ENCODE data around the gene PAX1. TPM values are rescaled to one million over a fixed set of nuclear protein-coding genes. Genes with fewer than 3 reads are reported as not detected.

PAX1 gene
- total and polyA plus RNA-seq, 4 experiments from 2014 or later = not detected

DNA sequence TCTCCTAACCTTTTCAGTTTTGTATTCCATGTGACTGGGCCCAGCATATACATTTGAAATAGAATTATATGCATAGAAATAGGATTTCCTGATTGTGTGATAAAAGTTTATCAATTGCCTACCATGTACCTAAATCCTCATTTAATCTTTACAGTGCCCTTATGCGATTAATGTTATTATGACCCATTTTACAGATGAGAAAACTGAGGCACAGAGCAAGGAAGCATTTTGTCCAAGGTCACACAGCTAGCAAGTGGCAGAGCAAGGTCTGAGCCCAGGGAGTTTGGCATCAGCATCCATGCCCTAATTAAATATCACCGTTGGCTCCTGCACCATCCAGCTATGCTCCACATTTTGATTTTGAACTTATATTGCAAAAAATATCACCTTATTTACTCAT lies 28.2 kb upstream of the PAX1 start:
- peaks cover 0 to 8% (median under 1%) of the 10 kb centered on the region in 8 donors for H3K9me3 Mint-ChIP-seq
- no peak overlapping the region for H3K4me3 Mint-ChIP-seq
- no peaks in the 10 kb centered on the region for H3K4me1 Mint-ChIP-seq
- Histone ChIP-seq H3K27me3 (ENCODE audit: insufficient read depth, low read length) (no peaks in the 10 kb centered on the region), H3K4me3 (ENCODE audit: low read length in 2 of 2) (no peak overlapping the region), H3K27ac (ENCODE audit: low read depth, low read length) (no peak overlapping the region), H3K36me3 (ENCODE audit: insufficient read depth, low read length) (no peaks in the 10 kb centered on the region), H3K9me3 (ENCODE audit: control insufficient read depth in 1 of 2, low read length in 2 of 2) (no peaks in the 10 kb centered on the region), H3K4me1 (ENCODE audit: insufficient read depth, low read length) (no peaks in the 10 kb centered on the region)
- H3K27me3 Mint-ChIP-seq = peaks cover 3% of the 10 kb centered on the region in 2 donors
- H3K27ac Mint-ChIP-seq = no peak overlapping the region
- CTCF ChIA-PET (ENCODE audit: partially characterized antibody) = no interaction called here
- intact Hi-C loops (cut with micrococcal nuclease) = no loop called here
- POLR2A ChIA-PET (ENCODE audit: partially characterized antibody) = no interaction called here
- no peak for DNase-seq
- H3K36me3 Mint-ChIP-seq = no peaks in the 10 kb centered on the region

DNA sequence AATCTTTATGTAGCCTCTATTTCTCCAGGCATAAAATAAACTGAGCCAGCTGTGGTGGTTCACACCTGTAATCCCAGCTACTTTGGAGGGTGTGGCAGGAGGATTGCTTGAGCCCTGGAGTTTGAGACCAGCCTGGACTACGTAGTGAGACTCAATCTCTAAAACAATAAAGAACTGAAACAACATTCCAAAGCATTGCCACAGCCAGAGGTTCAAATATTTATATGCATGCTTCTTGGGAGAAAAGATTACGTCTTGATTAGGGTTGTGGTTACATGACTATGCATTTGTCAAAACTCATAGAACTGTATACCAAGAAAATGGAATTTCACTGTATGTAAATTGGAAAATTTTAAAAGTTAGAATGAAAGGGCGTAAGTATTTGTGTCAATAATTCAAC lies 27.7 kb upstream of the PAX1 start:
- Histone ChIP-seq H3K4me1 (ENCODE audit: insufficient read depth, low read length) (no peaks in the 10 kb centered on the region), H3K36me3 (ENCODE audit: insufficient read depth, low read length) (no peaks in the 10 kb centered on the region), H3K4me3 (ENCODE audit: low read length in 2 of 2) (no peak overlapping the region), H3K27ac (ENCODE audit: low read depth, low read length) (no peak overlapping the region), H3K9me3 (ENCODE audit: control insufficient read depth in 1 of 2, low read length in 2 of 2) (no peaks in the 10 kb centered on the region), H3K27me3 (ENCODE audit: insufficient read depth, low read length) (no peaks in the 10 kb centered on the region)
- DNase-seq = no peak
- peaks cover 0 to 10% (median under 1%) of the 10 kb centered on the region in 8 donors for H3K9me3 Mint-ChIP-seq
- H3K4me1 Mint-ChIP-seq = no peaks in the 10 kb centered on the region
- H3K36me3 Mint-ChIP-seq = no peaks in the 10 kb centered on the region
- H3K27me3 Mint-ChIP-seq = peaks cover 2% of the 10 kb centered on the region in 2 donors
- H3K4me3 Mint-ChIP-seq = no peak overlapping the region
- POLR2A ChIA-PET (ENCODE audit: partially characterized antibody) = no interaction called here
- intact Hi-C loops (cut with micrococcal nuclease) = no loop called here
- CTCF ChIA-PET (ENCODE audit: partially characterized antibody) = no interaction called here
- H3K27ac Mint-ChIP-seq = no peak overlapping the region

DNA sequence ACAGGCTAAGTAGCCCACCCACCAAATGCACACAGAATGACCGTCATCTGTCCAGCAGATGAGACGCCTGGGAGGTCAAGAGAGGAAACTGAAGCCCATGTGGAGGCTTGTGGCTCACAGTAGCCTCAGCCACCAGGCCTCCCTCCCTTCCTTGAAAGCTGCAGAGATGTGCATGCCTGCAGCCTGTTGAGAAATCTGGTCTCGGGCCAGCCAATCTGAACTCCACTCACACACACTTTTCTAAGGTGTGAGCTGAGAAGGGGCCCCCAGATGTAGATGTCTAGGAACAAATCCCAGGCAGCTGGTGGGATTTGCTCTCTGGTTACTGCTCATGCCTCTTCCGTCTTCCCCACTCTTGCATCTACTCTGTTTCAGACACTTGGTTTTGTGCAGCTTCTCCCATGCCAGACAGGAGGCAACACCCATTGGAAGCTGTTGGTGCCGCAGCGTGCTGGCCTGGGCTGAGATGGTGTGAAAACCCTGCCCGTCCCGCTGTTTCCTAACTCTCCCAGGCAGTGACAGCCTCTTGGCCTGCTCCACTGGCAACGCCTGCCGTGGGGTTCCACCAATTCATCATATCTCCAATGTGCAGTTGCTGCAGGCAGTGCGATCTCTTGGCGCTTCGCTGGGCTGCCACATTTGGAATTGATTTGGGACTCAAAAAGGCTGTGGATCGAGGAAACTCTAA lies 24.1 kb upstream of the PAX1 start:
- H3K27me3 ChIP-seq (ENCODE audit: insufficient read depth, low read length) = no peaks in the 10 kb centered on the region
- no peaks in the 10 kb centered on the region for H3K9me3 ChIP-seq (ENCODE audit: control insufficient read depth in 1 of 2, low read length in 2 of 2)
- no peak overlapping the region for H3K27ac Mint-ChIP-seq
- H3K36me3 ChIP-seq (ENCODE audit: insufficient read depth, low read length) = no peaks in the 10 kb centered on the region
- no peaks in the 10 kb centered on the region for H3K27me3 Mint-ChIP-seq
- no peak overlapping the region for H3K4me3 ChIP-seq (ENCODE audit: low read length in 2 of 2)
- H3K4me1 ChIP-seq (ENCODE audit: insufficient read depth, low read length) = no peaks in the 10 kb centered on the region
- intact Hi-C loops (cut with micrococcal nuclease) = no loop called here
- ChIA-PET POLR2A (ENCODE audit: partially characterized antibody) (no interaction called here), CTCF (ENCODE audit: partially characterized antibody) (no interaction called here)
- DNase-seq = no peak
- H3K36me3 Mint-ChIP-seq = no peaks in the 10 kb centered on the region
- H3K4me3 Mint-ChIP-seq = no peak overlapping the region
- H3K9me3 Mint-ChIP-seq = peaks cover 0 to 2% (median 0%) of the 10 kb centered on the region in 8 donors
- H3K4me1 Mint-ChIP-seq = no peaks in the 10 kb centered on the region
- H3K27ac ChIP-seq (ENCODE audit: low read depth, low read length) = no peak overlapping the region

DNA sequence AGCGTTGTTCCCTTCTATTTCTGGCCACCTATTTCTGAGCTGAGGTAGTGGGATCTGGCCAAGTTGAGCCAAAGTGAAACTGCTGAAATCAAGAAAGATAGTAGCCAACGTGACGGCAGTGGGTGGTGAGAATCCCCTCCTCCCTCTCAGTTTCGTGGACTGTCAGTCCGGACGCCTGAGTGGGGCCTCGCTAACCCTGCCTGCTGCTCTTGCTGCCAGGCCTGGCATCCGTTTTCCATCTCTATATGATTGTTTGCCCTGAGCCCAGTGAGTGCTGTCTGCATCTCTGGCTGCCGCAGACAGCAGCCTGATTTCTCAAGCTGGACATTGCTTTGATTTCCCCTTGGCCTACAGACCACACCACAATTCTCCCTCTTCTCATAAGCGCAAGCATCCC lies 23.5 kb upstream of the PAX1 start:
- Mint-ChIP-seq H3K9me3 (peaks cover 0 to 2% (median 0%) of the 10 kb centered on the region in 8 donors), H3K27ac (no peak overlapping the region), H3K4me1 (no peaks in the 10 kb centered on the region), H3K36me3 (no peaks in the 10 kb centered on the region), H3K27me3 (peaks cover 0 to under 1% of the 10 kb centered on the region in 2 donors), H3K4me3 (no peak overlapping the region)
- Histone ChIP-seq H3K36me3 (ENCODE audit: insufficient read depth, low read length) (no peaks in the 10 kb centered on the region), H3K27ac (ENCODE audit: low read depth, low read length) (no peak overlapping the region), H3K4me1 (ENCODE audit: insufficient read depth, low read length) (no peaks in the 10 kb centered on the region), H3K4me3 (ENCODE audit: low read length in 2 of 2) (no peak overlapping the region), H3K27me3 (ENCODE audit: insufficient read depth, low read length) (no peaks in the 10 kb centered on the region), H3K9me3 (ENCODE audit: control insufficient read depth in 1 of 2, low read length in 2 of 2) (no peaks in the 10 kb centered on the region)
- intact Hi-C loops (cut with micrococcal nuclease) = no loop called here
- ChIA-PET CTCF (ENCODE audit: partially characterized antibody) (no interaction called here), POLR2A (ENCODE audit: partially characterized antibody) (no interaction called here)
- DNase-seq = no peak

DNA sequence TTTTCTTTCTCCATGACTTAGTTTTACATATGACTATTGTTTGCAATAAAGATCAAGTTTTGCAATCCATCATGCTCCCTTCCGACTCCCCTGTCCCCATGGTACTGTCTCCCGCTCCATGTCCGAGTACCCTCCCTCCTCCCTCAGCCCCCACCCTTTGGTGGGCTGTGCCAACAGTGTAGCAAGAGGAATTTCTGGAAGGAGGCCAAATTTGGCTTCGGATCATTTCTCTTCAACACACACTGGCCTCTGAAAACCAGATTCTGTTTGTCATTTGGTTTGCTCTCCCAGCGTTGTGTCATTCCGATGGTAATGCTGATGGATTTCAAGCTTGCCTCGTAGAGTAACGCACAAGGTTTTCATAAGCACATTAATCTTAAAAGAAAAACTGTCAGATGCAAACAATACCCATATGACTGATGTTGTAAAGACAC lies 22.9 kb upstream of the PAX1 start:
- Mint-ChIP-seq H3K27me3 (peaks cover 0 to 2% of the 10 kb centered on the region in 2 donors), H3K36me3 (no peaks in the 10 kb centered on the region), H3K4me1 (no peaks in the 10 kb centered on the region), H3K27ac (no peak overlapping the region), H3K4me3 (no peak overlapping the region), H3K9me3 (peaks cover 0 to 2% (median 0%) of the 10 kb centered on the region in 8 donors)
- no peak overlapping the region for H3K27ac ChIP-seq (ENCODE audit: low read depth, low read length)
- H3K27me3 ChIP-seq (ENCODE audit: insufficient read depth, low read length) = no peaks in the 10 kb centered on the region
- ChIA-PET POLR2A (ENCODE audit: partially characterized antibody) (no interaction called here), CTCF (ENCODE audit: partially characterized antibody) (no interaction called here)
- intact Hi-C loops (cut with micrococcal nuclease) = no loop called here
- H3K4me1 ChIP-seq (ENCODE audit: insufficient read depth, low read length) = no peaks in the 10 kb centered on the region
- no peak overlapping the region for H3K4me3 ChIP-seq (ENCODE audit: low read length in 2 of 2)
- DNase-seq = no peak
- H3K36me3 ChIP-seq (ENCODE audit: insufficient read depth, low read length) = no peaks in the 10 kb centered on the region
- H3K9me3 ChIP-seq (ENCODE audit: control insufficient read depth in 1 of 2, low read length in 2 of 2) = no peaks in the 10 kb centered on the region

DNA sequence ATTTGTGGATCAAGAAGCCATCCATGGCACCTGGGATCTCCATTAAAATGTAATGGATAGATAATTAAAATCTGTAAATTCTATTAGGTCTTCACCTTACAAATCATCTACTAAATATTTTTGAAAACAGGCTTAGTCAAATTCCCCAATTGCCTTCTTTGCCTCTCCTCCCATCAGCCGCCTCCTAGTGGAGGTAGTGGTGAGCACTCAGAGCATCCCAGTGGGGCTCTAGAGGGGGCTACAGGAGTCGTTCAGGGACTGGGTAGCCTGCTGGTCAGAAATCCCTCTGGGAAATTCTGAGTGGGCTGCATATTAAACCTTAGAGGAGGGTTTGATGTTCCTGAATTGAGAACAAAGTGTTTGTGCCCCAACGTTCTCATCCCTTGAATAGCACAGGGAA lies 20.8 kb upstream of the PAX1 start:
- Histone ChIP-seq H3K27me3 (ENCODE audit: insufficient read depth, low read length) (no peaks in the 10 kb centered on the region), H3K4me1 (ENCODE audit: insufficient read depth, low read length) (no peaks in the 10 kb centered on the region), H3K27ac (ENCODE audit: low read depth, low read length) (no peak overlapping the region), H3K36me3 (ENCODE audit: insufficient read depth, low read length) (no peaks in the 10 kb centered on the region), H3K9me3 (ENCODE audit: control insufficient read depth in 1 of 2, low read length in 2 of 2) (no peaks in the 10 kb centered on the region), H3K4me3 (ENCODE audit: low read length in 2 of 2) (no peak overlapping the region)
- no peaks in the 10 kb centered on the region for H3K36me3 Mint-ChIP-seq
- H3K4me1 Mint-ChIP-seq = no peaks in the 10 kb centered on the region
- intact Hi-C loops (cut with micrococcal nuclease) = no loop called here
- H3K27ac Mint-ChIP-seq = no peak overlapping the region
- peaks cover 0 to 3% of the 10 kb centered on the region in 2 donors for H3K27me3 Mint-ChIP-seq
- CTCF ChIA-PET (ENCODE audit: partially characterized antibody) = no interaction called here
- no peak for DNase-seq
- POLR2A ChIA-PET (ENCODE audit: partially characterized antibody) = no interaction called here
- H3K9me3 Mint-ChIP-seq = peaks cover 0 to 2% (median 0%) of the 10 kb centered on the region in 8 donors
- H3K4me3 Mint-ChIP-seq = no peak overlapping the region

DNA sequence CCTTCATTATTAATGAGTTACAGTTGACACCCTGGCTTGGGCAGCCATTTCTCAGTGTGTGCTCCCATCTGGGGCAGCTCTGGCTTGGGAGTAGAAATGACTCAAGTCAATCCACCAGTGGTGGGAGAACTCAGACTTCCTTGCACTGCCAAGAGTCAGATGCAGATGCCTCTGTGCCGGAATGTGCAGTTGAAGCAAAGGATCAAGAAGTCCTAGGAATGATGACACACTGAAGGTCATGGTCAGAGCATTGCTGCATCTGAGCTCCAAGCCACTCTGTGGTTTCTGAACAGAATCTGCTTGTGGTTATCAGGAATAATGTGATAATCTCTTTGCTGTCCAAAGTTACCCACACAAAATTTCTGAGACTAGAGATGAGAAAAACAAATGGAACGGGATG lies 19.5 kb upstream of the PAX1 start:
- no peak overlapping the region for H3K27ac ChIP-seq (ENCODE audit: low read depth, low read length)
- intact Hi-C loops (cut with micrococcal nuclease) = no loop called here
- no peak overlapping the region for H3K27ac Mint-ChIP-seq
- no peaks in the 10 kb centered on the region for H3K27me3 ChIP-seq (ENCODE audit: insufficient read depth, low read length)
- H3K36me3 Mint-ChIP-seq = no peaks in the 10 kb centered on the region
- peaks cover 0 to 3% of the 10 kb centered on the region in 2 donors for H3K27me3 Mint-ChIP-seq
- H3K9me3 Mint-ChIP-seq = peaks cover 0 to 2% (median 0%) of the 10 kb centered on the region in 8 donors
- no peaks in the 10 kb centered on the region for H3K4me1 ChIP-seq (ENCODE audit: insufficient read depth, low read length)
- no peaks in the 10 kb centered on the region for H3K4me1 Mint-ChIP-seq
- POLR2A ChIA-PET (ENCODE audit: partially characterized antibody) = no interaction called here
- H3K36me3 ChIP-seq (ENCODE audit: insufficient read depth, low read length) = no peaks in the 10 kb centered on the region
- no peaks in the 10 kb centered on the region for H3K9me3 ChIP-seq (ENCODE audit: control insufficient read depth in 1 of 2, low read length in 2 of 2)
- CTCF ChIA-PET (ENCODE audit: partially characterized antibody) = no interaction called here
- DNase-seq = no peak
- no peak overlapping the region for H3K4me3 ChIP-seq (ENCODE audit: low read length in 2 of 2)
- no peak overlapping the region for H3K4me3 Mint-ChIP-seq

DNA sequence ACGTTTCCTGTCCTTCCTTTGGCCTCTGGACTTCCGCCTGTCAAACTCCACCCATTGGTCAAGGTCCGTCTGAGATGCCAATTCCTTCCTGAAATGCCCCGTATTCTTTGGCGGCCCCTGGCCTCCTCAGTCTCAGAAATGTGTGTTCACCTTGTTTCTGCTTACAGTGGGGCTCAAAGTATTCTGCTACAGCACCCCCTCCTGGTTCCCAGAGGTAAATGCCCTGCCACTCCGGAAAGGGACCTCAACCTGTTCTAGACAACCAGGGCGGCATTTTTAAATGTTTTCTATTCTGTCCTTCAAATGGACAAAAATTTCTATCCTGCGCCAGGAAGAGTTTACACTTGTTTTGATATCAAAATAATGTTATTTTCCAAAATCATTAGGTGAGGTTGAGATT lies 12.1 kb upstream of the PAX1 start:
- no peaks in the 10 kb centered on the region for H3K36me3 Mint-ChIP-seq
- no peak overlapping the region for H3K27ac Mint-ChIP-seq
- no peak overlapping the region for H3K27ac ChIP-seq (ENCODE audit: low read depth, low read length)
- no peaks in the 10 kb centered on the region for H3K4me1 ChIP-seq (ENCODE audit: insufficient read depth, low read length)
- H3K4me1 Mint-ChIP-seq = peaks cover 0 to 3% (median 0%) of the 10 kb centered on the region in 4 donors
- ChIA-PET CTCF (ENCODE audit: partially characterized antibody) (no interaction called here), POLR2A (ENCODE audit: partially characterized antibody) (no interaction called here)
- H3K27me3 ChIP-seq (ENCODE audit: insufficient read depth, low read length) = no peaks in the 10 kb centered on the region
- H3K9me3 Mint-ChIP-seq = peaks cover 0 to 2% (median 0%) of the 10 kb centered on the region in 8 donors
- DNase-seq = no peak
- H3K27me3 Mint-ChIP-seq = peaks cover 10 to 13% of the 10 kb centered on the region in 2 donors
- no peaks in the 10 kb centered on the region for H3K9me3 ChIP-seq (ENCODE audit: control insufficient read depth in 1 of 2, low read length in 2 of 2)
- intact Hi-C loops (cut with micrococcal nuclease) = no loop called here
- H3K4me3 ChIP-seq (ENCODE audit: low read length in 2 of 2) = no peak overlapping the region
- H3K36me3 ChIP-seq (ENCODE audit: insufficient read depth, low read length) = no peaks in the 10 kb centered on the region
- no peak overlapping the region for H3K4me3 Mint-ChIP-seq

Measured in CD4-positive, alpha-beta memory T cell (primary cell).